ENCODE data around the gene ZNF775. TPM values are rescaled to one million over a fixed set of nuclear protein-coding genes. Genes with fewer than 3 reads are reported as not detected.

The ZNF775 gene
- polyA plus RNA-seq, 6 donors from 2014 or later, result 1.4 to 8.9 (median 4.5) TPM

GRCh38 chr7:150357270-150357669 is 21.9 kb upstream of the ZNF775 start:
- no peaks in the 10 kb centered on the region for H3K36me3 Mint-ChIP-seq
- peaks cover 28 to 32% (median 31%) of the 10 kb centered on the region in 3 donors for H3K4me1 Mint-ChIP-seq
- H3K27ac Mint-ChIP-seq, result peak overlapping the region; percentile 26 to 82 (median 56)
- peak; percentile 56 for DNase-seq
- H3K9me3 Mint-ChIP-seq, result no peaks in the 10 kb centered on the region
- H3K4me3 Mint-ChIP-seq, result peak overlapping the region in 4 of 8 donors; percentile 10 to 82 (median 80)
- H3K27me3 Mint-ChIP-seq, result no peaks in the 10 kb centered on the region
- peak; percentile 82 to 89 for ATAC-seq (ENCODE audit: low read depth in 2 of 2)

- Mint-ChIP-seq H3K9me3 (no peaks in the 10 kb centered on the region), H3K27me3 (no peaks in the 10 kb centered on the region), H3K36me3 (no peaks in the 10 kb centered on the region), H3K27ac (peak overlapping the region in 5 of 6 donors; percentile 54 to 88 (median 77)), H3K4me1 (peaks cover 34 to 37% (median 37%) of the 10 kb centered on the region in 3 donors), H3K4me3 (peak overlapping the region in 2 of 8 donors; percentile 10 to 80)
- no peak for DNase-seq
- ATAC-seq (ENCODE audit: low read depth in 2 of 2), result peak in 1 of 2 donors; percentile 3
These were observed 21.2 kb upstream of the ZNF775 start for GRCh38 chr7:150357771-150358427.

GRCh38 chr7:150358433-150358832 is 20.7 kb upstream of the ZNF775 start:
- peak overlapping the region in 4 of 6 donors; percentile 24 to 98 (median 82) for H3K27ac Mint-ChIP-seq
- H3K4me1 Mint-ChIP-seq, result peaks cover 39 to 43% (median 40%) of the 10 kb centered on the region in 3 donors
- ATAC-seq (ENCODE audit: low read depth in 2 of 2), result no peak
- DNase-seq, result no peak
- H3K27me3 Mint-ChIP-seq, result no peaks in the 10 kb centered on the region
- H3K36me3 Mint-ChIP-seq, result no peaks in the 10 kb centered on the region
- H3K4me3 Mint-ChIP-seq, result no peak overlapping the region
- no peaks in the 10 kb centered on the region for H3K9me3 Mint-ChIP-seq

GRCh38 chr7:150358988-150359621 is 20.0 kb upstream of the ZNF775 start:
- DNase-seq (no peak), ATAC-seq (ENCODE audit: low read depth in 2 of 2) (no peak)
- Mint-ChIP-seq H3K27ac (peak overlapping the region in 2 of 6 donors; percentile 88 to 98), H3K4me3 (no peak overlapping the region), H3K9me3 (no peaks in the 10 kb centered on the region), H3K36me3 (no peaks in the 10 kb centered on the region), H3K27me3 (no peaks in the 10 kb centered on the region), H3K4me1 (peaks cover 45 to 50% (median 46%) of the 10 kb centered on the region in 3 donors)

- peak overlapping the region in 4 of 6 donors; percentile 79 to 98 (median 87) for H3K27ac Mint-ChIP-seq
- no peak for ATAC-seq (ENCODE audit: low read depth in 2 of 2)
- no peaks in the 10 kb centered on the region for H3K36me3 Mint-ChIP-seq
- no peaks in the 10 kb centered on the region for H3K27me3 Mint-ChIP-seq
- H3K4me1 Mint-ChIP-seq, result peaks cover 47 to 56% (median 49%) of the 10 kb centered on the region in 3 donors
- DNase-seq, result no peak
- no peaks in the 10 kb centered on the region for H3K9me3 Mint-ChIP-seq
- H3K4me3 Mint-ChIP-seq, result no peak overlapping the region
These were observed 19.3 kb upstream of the ZNF775 start for GRCh38 chr7:150359622-150360362.

GRCh38 chr7:150360363-150361058 is 18.6 kb upstream of the ZNF775 start:
- ATAC-seq (ENCODE audit: low read depth in 2 of 2), result no peak
- H3K4me1 Mint-ChIP-seq, result peaks cover 48 to 64% (median 56%) of the 10 kb centered on the region in 3 donors
- no peak overlapping the region for H3K4me3 Mint-ChIP-seq
- no peaks in the 10 kb centered on the region for H3K36me3 Mint-ChIP-seq
- peak overlapping the region in 4 of 6 donors; percentile 34 to 88 (median 82) for H3K27ac Mint-ChIP-seq
- H3K27me3 Mint-ChIP-seq, result no peaks in the 10 kb centered on the region
- H3K9me3 Mint-ChIP-seq, result no peaks in the 10 kb centered on the region
- no peak for DNase-seq

- Mint-ChIP-seq H3K9me3 (no peaks in the 10 kb centered on the region), H3K4me1 (peaks cover 54 to 70% (median 64%) of the 10 kb centered on the region in 3 donors), H3K27me3 (no peaks in the 10 kb centered on the region), H3K4me3 (peak overlapping the region in 1 of 8 donors; percentile 83), H3K27ac (peak overlapping the region in 4 of 6 donors; percentile 35 to 84 (median 50)), H3K36me3 (no peaks in the 10 kb centered on the region)
- no peak for ATAC-seq (ENCODE audit: low read depth in 2 of 2)
- DNase-seq, result no peak
These were observed 17.7 kb upstream of the ZNF775 start for GRCh38 chr7:150361402-150361801.

- H3K27ac Mint-ChIP-seq, result peak overlapping the region in 5 of 6 donors; percentile 35 to 84 (median 56)
- H3K36me3 Mint-ChIP-seq, result no peaks in the 10 kb centered on the region
- H3K4me3 Mint-ChIP-seq, result peak overlapping the region in 4 of 8 donors; percentile 30 to 83 (median 56)
- no peak for ATAC-seq (ENCODE audit: low read depth in 2 of 2)
- DNase-seq, result no peak
- peaks cover 52 to 71% (median 67%) of the 10 kb centered on the region in 3 donors for H3K4me1 Mint-ChIP-seq
- H3K9me3 Mint-ChIP-seq, result no peaks in the 10 kb centered on the region
- no peaks in the 10 kb centered on the region for H3K27me3 Mint-ChIP-seq
These were observed 17.1 kb upstream of the ZNF775 start for GRCh38 chr7:150361807-150362621.

- Mint-ChIP-seq H3K9me3 (no peaks in the 10 kb centered on the region), H3K36me3 (no peaks in the 10 kb centered on the region), H3K4me3 (peak overlapping the region in 2 of 8 donors; percentile 57 to 77), H3K27me3 (no peaks in the 10 kb centered on the region), H3K4me1 (peaks cover 46 to 70% (median 68%) of the 10 kb centered on the region in 3 donors), H3K27ac (peak overlapping the region in 5 of 6 donors; percentile 44 to 100 (median 100))
- ATAC-seq (ENCODE audit: low read depth in 2 of 2) (no peak), DNase-seq (no peak)
These were observed 15.8 kb upstream of the ZNF775 start for GRCh38 chr7:150363370-150363769.

- no peaks in the 10 kb centered on the region for H3K36me3 Mint-ChIP-seq
- H3K27ac Mint-ChIP-seq, result peak overlapping the region; percentile 75 to 100 (median 100)
- peaks cover 45 to 70% (median 68%) of the 10 kb centered on the region in 3 donors for H3K4me1 Mint-ChIP-seq
- no peaks in the 10 kb centered on the region for H3K27me3 Mint-ChIP-seq
- peak; percentile 13 to 16 for ATAC-seq (ENCODE audit: low read depth in 2 of 2)
- H3K4me3 Mint-ChIP-seq, result peak overlapping the region in 7 of 8 donors; percentile 29 to 79 (median 53)
- H3K9me3 Mint-ChIP-seq, result no peaks in the 10 kb centered on the region
- peak; percentile 62 for DNase-seq
These were observed 15.3 kb upstream of the ZNF775 start for GRCh38 chr7:150363872-150364271.

- Mint-ChIP-seq H3K27me3 (no peaks in the 10 kb centered on the region), H3K4me3 (peak overlapping the region in 5 of 8 donors; percentile 62 to 90 (median 82)), H3K36me3 (no peaks in the 10 kb centered on the region), H3K4me1 (peaks cover 39 to 80% (median 73%) of the 10 kb centered on the region in 3 donors), H3K27ac (peak overlapping the region; percentile 100), H3K9me3 (no peaks in the 10 kb centered on the region)
- DNase-seq (no peak), ATAC-seq (ENCODE audit: low read depth in 2 of 2) (no peak)
These were observed 13.9 kb upstream of the ZNF775 start for GRCh38 chr7:150365194-150365593.

- no peaks in the 10 kb centered on the region for H3K27me3 Mint-ChIP-seq
- H3K9me3 Mint-ChIP-seq, result no peaks in the 10 kb centered on the region
- ATAC-seq (ENCODE audit: low read depth in 2 of 2), result peak; percentile 53 to 57
- H3K4me3 Mint-ChIP-seq, result peak overlapping the region; percentile 62 to 90 (median 82)
- H3K36me3 Mint-ChIP-seq, result no peaks in the 10 kb centered on the region
- peaks cover 43 to 85% (median 78%) of the 10 kb centered on the region in 3 donors for H3K4me1 Mint-ChIP-seq
- peak overlapping the region; percentile 100 for H3K27ac Mint-ChIP-seq
- DNase-seq, result peak; percentile 82
These were observed 13.3 kb upstream of the ZNF775 start for GRCh38 chr7:150365673-150366398.

All from naive B cell (primary cell).